Neural cell (in vitro differentiated cells): ENCODE results near the gene TMEM212. TPM values are rescaled to one million over a fixed set of nuclear protein-coding genes. Genes with fewer than 3 reads are reported as not detected.

Experiments
- H2AFZ ChIP-seq: fragments of 200-600, 300-800 bp; sonication (generic), shearing (Covaris generic); 2 replicates; pipeline ENCODE4 v1.6.0; 2014; ENCODE audit warnings: low read depth, mild to moderate bottlenecking, antibody characterized with exemption, low read length, moderate library complexity
- H3F3A ChIP-seq: fragments of 200-600 bp; shearing (Covaris generic); 2 replicates; pipeline ENCODE4 v1.6.1; 2016; ENCODE audit warnings: mild to moderate bottlenecking, moderate library complexity, mixed read lengths, antibody characterized with exemption, low read length; ENCODE audit not compliant: insufficient read depth, poor library complexity, severe bottlenecking
- H3K27ac ChIP-seq: fragments of 200-600, 300-800 bp; sonication (generic), shearing (Covaris generic); 2 replicates; pipeline ENCODE4 v1.5.1; 2014; ENCODE audit warnings: mild to moderate bottlenecking, low read length, moderate library complexity
- H3K27me3 ChIP-seq: fragments of 300-800, 200-600 bp; sonication (generic), shearing (Covaris generic); 2 replicates; pipeline ENCODE4 v1.6.0; 2014; ENCODE audit warnings: mild to moderate bottlenecking, low read depth, low read length, moderate library complexity; ENCODE audit not compliant: insufficient read depth
- H3K36me3 ChIP-seq: fragments of 300-800, 200-600 bp; sonication (generic), shearing (Covaris generic); 2 replicates; pipeline ENCODE4 v1.5.1; 2014; ENCODE audit warnings: mild to moderate bottlenecking, antibody characterized with exemption, low read length, moderate library complexity; ENCODE audit not compliant: insufficient read depth
- H3K4me2 ChIP-seq: fragments of 300-800, 200-600 bp; sonication (generic), shearing (Covaris generic); 2 replicates; pipeline ENCODE4 v1.6.0; 2014; ENCODE audit warnings: mild to moderate bottlenecking, low read length
- H3K4me3 ChIP-seq: fragments of 300-800, 200-600 bp; sonication (generic), shearing (Covaris generic); 2 replicates; pipeline ENCODE4 v1.5.1; 2014; ENCODE audit warnings: mild to moderate bottlenecking, low read length, moderate library complexity
- H3K79me2 ChIP-seq: fragments of 200-600 bp; shearing (Covaris generic); replicated peaks from 2 replicates; pipeline ENCODE4 v1.6.0; 2014; ENCODE audit warnings: mild to moderate bottlenecking, low read length, moderate library complexity; ENCODE audit not compliant: insufficient read depth
- H3K9ac ChIP-seq: fragments of 300-800, 200-600 bp; sonication (generic), shearing (Covaris generic); 2 replicates; pipeline ENCODE4 v1.6.1; 2016; ENCODE audit warnings: mild to moderate bottlenecking, low read length, mixed read lengths
- H3K9me2 ChIP-seq: fragments of 200-600 bp; shearing (Covaris generic); 2 replicates; pipeline ENCODE4 v1.6.1; 2016; ENCODE audit warnings: mild to moderate bottlenecking, low read length, mixed read lengths; ENCODE audit not compliant: insufficient read depth
- H3K9me3 ChIP-seq: fragments of 200-600, 300-800 bp; sonication (generic), shearing (Covaris generic); 2 replicates; pipeline ENCODE4 v1.6.1; 2016; ENCODE audit warnings: mild to moderate bottlenecking, mixed run types, low read length, moderate library complexity, mixed read lengths
- H4K20me1 ChIP-seq: fragments of 200-600 bp; shearing (Covaris generic); 2 replicates; pipeline ENCODE4 v1.6.1; 2016; ENCODE audit warnings: mild to moderate bottlenecking, mixed run types; ENCODE audit not compliant: insufficient read depth
- EP300 ChIP-seq: fragments of 450-650 bp; conservative IDR thresholded peaks from 2 replicates; pipeline ENCODE4 v1.6.1; 2014; ENCODE audit warnings: antibody characterized with exemption, mild to moderate bottlenecking, moderate library complexity; ENCODE audit not compliant: poor library complexity, severe bottlenecking
- EZH2 ChIP-seq: fragments of 200-600, 300-800 bp; shearing (Covaris generic), sonication (generic); IDR thresholded peaks from 2 replicates; pipeline ENCODE4 v1.6.1; 2014; ENCODE audit warnings: antibody characterized with exemption, low read length, borderline replicate concordance, mild to moderate bottlenecking; ENCODE audit not compliant: insufficient read depth, poor library complexity, severe bottlenecking
- MXI1 ChIP-seq: fragments of 450-650 bp; conservative IDR thresholded peaks from 2 replicates; pipeline ENCODE4 v1.6.1; 2014; ENCODE audit warnings: antibody characterized with exemption, mild to moderate bottlenecking; ENCODE audit not compliant: poor library complexity, severe bottlenecking
- POLR2AphosphoS5 ChIP-seq: IDR thresholded peaks from 2 replicates; pipeline ENCODE4 v1.6.1; 2012
- RAD21 ChIP-seq: fragments of 450-650 bp; conservative IDR thresholded peaks from 2 replicates; pipeline ENCODE4 v1.6.1; 2014; ENCODE audit warnings: antibody characterized with exemption, mild to moderate bottlenecking, moderate library complexity
- SMC3 ChIP-seq: fragments of 450-650 bp; conservative IDR thresholded peaks from 2 replicates; pipeline ENCODE4 v1.6.1; 2014; ENCODE audit warnings: antibody characterized with exemption, mild to moderate bottlenecking, moderate library complexity; ENCODE audit not compliant: poor library complexity
- TAF1 ChIP-seq: IDR thresholded peaks from 2 replicates; pipeline ENCODE4 v1.6.1; 2012; ENCODE audit warnings: low read depth
- polyA plus RNA-seq: library from polyadenylated mRNA; depleted of rRNA; stranded (reverse); fragments of >200 nt; gene quantifications from 2 replicates; pipeline ENCODE4 v1.2.3, GENCODE V29; 2014
- TF ChIP-seq, protein P1 (sequence below): IDR thresholded peaks from 2 replicates; pipeline ENCODE4 v1.6.1; 2012; ENCODE audit warnings: borderline replicate concordance
- TF ChIP-seq, protein P2 (sequence below): fragments of 450-650 bp; IDR thresholded peaks from 2 replicates; pipeline ENCODE4 v1.5.1; 2014; ENCODE audit warnings: antibody characterized with exemption, mild to moderate bottlenecking, moderate library complexity; ENCODE audit not compliant: poor library complexity, severe bottlenecking

TMEM212 gene
- polyA plus RNA-seq, 1 donor from 2014 or later = not detected

DNA sequence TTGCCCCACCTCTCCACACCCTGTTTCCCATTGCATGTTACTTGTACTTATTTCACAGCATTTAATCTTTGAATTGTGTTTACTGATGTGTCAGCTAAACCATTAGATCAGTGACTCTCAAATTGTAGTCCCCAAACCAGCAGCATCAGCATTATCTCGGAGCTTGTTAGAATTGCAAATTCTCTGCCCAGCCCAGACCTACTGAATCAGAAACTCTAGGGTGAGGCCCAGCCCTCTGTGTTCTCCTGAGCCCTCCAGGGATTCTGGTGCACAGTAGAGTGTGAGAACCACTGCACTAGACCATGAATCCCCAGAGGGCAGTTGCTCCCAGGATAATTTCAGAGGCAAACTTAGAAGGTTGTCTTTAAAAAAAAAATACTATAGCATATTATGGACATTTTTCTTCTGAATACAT lies 45.9 kb upstream of the TMEM212 start:
- Histone ChIP-seq H3K27ac (no peak overlapping the region), H3F3A (no peaks in the 10 kb centered on the region), H3K9me3 (no peaks in the 10 kb centered on the region), H3K4me2 (no peak overlapping the region), H3K4me3 (no peak overlapping the region), H3K9me2 (no peaks in the 10 kb centered on the region), H2AFZ (no peak overlapping the region), H4K20me1 (no peaks in the 10 kb centered on the region), H3K9ac (no peak overlapping the region), H3K36me3 (no peaks in the 10 kb centered on the region), H3K27me3 (no peaks in the 10 kb centered on the region), H3K79me2 (no peaks in the 10 kb centered on the region)
- TF ChIP-seq POLR2AphosphoS5 = no peak
- no peak for TF ChIP-seq TAF1
- TF ChIP-seq RAD21 = no peak
- no peak for TF ChIP-seq SMC3
- TF ChIP-seq, protein P1, sequence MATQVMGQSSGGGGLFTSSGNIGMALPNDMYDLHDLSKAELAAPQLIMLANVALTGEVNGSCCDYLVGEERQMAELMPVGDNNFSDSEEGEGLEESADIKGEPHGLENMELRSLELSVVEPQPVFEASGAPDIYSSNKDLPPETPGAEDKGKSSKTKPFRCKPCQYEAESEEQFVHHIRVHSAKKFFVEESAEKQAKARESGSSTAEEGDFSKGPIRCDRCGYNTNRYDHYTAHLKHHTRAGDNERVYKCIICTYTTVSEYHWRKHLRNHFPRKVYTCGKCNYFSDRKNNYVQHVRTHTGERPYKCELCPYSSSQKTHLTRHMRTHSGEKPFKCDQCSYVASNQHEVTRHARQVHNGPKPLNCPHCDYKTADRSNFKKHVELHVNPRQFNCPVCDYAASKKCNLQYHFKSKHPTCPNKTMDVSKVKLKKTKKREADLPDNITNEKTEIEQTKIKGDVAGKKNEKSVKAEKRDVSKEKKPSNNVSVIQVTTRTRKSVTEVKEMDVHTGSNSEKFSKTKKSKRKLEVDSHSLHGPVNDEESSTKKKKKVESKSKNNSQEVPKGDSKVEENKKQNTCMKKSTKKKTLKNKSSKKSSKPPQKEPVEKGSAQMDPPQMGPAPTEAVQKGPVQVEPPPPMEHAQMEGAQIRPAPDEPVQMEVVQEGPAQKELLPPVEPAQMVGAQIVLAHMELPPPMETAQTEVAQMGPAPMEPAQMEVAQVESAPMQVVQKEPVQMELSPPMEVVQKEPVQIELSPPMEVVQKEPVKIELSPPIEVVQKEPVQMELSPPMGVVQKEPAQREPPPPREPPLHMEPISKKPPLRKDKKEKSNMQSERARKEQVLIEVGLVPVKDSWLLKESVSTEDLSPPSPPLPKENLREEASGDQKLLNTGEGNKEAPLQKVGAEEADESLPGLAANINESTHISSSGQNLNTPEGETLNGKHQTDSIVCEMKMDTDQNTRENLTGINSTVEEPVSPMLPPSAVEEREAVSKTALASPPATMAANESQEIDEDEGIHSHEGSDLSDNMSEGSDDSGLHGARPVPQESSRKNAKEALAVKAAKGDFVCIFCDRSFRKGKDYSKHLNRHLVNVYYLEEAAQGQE = no peak
- no peak for TF ChIP-seq MXI1
- TF ChIP-seq, protein P2, sequence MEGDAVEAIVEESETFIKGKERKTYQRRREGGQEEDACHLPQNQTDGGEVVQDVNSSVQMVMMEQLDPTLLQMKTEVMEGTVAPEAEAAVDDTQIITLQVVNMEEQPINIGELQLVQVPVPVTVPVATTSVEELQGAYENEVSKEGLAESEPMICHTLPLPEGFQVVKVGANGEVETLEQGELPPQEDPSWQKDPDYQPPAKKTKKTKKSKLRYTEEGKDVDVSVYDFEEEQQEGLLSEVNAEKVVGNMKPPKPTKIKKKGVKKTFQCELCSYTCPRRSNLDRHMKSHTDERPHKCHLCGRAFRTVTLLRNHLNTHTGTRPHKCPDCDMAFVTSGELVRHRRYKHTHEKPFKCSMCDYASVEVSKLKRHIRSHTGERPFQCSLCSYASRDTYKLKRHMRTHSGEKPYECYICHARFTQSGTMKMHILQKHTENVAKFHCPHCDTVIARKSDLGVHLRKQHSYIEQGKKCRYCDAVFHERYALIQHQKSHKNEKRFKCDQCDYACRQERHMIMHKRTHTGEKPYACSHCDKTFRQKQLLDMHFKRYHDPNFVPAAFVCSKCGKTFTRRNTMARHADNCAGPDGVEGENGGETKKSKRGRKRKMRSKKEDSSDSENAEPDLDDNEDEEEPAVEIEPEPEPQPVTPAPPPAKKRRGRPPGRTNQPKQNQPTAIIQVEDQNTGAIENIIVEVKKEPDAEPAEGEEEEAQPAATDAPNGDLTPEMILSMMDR = no peak
- no peak for TF ChIP-seq EP300
- no peak for TF ChIP-seq EZH2

DNA sequence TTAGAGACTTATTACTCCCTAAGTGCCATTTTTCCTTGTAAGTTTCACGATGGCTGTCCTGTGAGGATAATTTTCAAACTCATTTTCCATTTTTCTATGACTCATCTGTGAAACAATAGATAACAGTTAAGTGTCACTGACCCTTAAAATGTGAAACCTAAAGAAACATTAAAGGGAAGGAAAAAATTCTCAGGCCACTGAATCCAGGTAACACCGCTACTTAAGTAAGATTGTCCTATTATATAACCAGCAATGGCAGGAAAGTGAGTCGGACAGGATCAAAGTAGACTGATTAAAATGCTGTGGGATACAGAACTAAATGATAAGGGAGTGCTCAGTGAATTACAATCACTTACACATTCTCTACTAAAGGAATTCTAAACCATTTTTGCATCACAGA lies 45.3 kb upstream of the TMEM212 start:
- no peak overlapping the region for H3K4me2 ChIP-seq
- no peaks in the 10 kb centered on the region for H3K27me3 ChIP-seq
- no peak overlapping the region for H3K4me3 ChIP-seq
- H3K9ac ChIP-seq = no peak overlapping the region
- TF ChIP-seq MXI1 (no peak), EP300 (no peak), SMC3 (no peak), RAD21 (no peak), EZH2 (no peak), POLR2AphosphoS5 (no peak), TAF1 (no peak)
- TF ChIP-seq, protein P2 = no peak
- TF ChIP-seq, protein P1 = no peak
- H2AFZ ChIP-seq = no peak overlapping the region
- H3K9me2 ChIP-seq = no peaks in the 10 kb centered on the region
- H4K20me1 ChIP-seq = no peaks in the 10 kb centered on the region
- H3K79me2 ChIP-seq = no peaks in the 10 kb centered on the region
- no peaks in the 10 kb centered on the region for H3K9me3 ChIP-seq
- H3K27ac ChIP-seq = no peak overlapping the region
- no peaks in the 10 kb centered on the region for H3F3A ChIP-seq
- H3K36me3 ChIP-seq = no peaks in the 10 kb centered on the region
